ENCODE data around the gene CLDN1. TPM values are rescaled to one million over a fixed set of nuclear protein-coding genes. Genes with fewer than 3 reads are reported as not detected.

CLDN1 gene
- total and polyA plus RNA-seq, 10 of the 15 experiments (the other 5 are each of a cell fraction or from before 2014, with no cell fraction given), result 3.4 to 22.8 (median 8.5) TPM

DNA sequence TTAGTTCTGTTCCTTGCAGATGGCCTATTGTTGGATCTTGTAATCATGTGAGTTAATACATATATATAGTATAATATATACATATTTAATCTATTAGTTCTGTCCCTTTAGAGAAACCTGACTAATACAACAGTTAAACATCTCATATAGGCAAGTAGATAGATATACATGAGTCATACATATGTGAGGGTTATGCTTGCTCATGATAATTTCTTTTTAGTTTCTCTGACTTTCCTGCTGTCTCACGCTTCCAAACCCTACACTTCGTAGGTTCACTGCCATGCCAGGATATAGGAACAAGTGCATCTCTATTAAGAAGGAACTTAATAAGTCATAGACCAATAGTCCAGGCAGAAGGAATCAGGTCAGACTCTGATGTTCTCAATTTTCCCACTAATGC lies 48.9 kb upstream of the CLDN1 start:
- no peak overlapping the region for H2AFZ ChIP-seq (ENCODE audit: control insufficient read depth, low read depth, low read length)
- H4K20me1 ChIP-seq (ENCODE audit: control insufficient read depth, insufficient read depth), result no peaks in the 10 kb centered on the region
- in situ Hi-C loops (cut with MboI), result no loop called here
- no peak for TF ChIP-seq MYC (IDR thresholded peaks at IDR 0.05; ENCODE audit: insufficient read depth, insufficient read length, insufficient replicate concordance, low read length, severe bottlenecking)
- TF ChIP-seq, protein P1, sequence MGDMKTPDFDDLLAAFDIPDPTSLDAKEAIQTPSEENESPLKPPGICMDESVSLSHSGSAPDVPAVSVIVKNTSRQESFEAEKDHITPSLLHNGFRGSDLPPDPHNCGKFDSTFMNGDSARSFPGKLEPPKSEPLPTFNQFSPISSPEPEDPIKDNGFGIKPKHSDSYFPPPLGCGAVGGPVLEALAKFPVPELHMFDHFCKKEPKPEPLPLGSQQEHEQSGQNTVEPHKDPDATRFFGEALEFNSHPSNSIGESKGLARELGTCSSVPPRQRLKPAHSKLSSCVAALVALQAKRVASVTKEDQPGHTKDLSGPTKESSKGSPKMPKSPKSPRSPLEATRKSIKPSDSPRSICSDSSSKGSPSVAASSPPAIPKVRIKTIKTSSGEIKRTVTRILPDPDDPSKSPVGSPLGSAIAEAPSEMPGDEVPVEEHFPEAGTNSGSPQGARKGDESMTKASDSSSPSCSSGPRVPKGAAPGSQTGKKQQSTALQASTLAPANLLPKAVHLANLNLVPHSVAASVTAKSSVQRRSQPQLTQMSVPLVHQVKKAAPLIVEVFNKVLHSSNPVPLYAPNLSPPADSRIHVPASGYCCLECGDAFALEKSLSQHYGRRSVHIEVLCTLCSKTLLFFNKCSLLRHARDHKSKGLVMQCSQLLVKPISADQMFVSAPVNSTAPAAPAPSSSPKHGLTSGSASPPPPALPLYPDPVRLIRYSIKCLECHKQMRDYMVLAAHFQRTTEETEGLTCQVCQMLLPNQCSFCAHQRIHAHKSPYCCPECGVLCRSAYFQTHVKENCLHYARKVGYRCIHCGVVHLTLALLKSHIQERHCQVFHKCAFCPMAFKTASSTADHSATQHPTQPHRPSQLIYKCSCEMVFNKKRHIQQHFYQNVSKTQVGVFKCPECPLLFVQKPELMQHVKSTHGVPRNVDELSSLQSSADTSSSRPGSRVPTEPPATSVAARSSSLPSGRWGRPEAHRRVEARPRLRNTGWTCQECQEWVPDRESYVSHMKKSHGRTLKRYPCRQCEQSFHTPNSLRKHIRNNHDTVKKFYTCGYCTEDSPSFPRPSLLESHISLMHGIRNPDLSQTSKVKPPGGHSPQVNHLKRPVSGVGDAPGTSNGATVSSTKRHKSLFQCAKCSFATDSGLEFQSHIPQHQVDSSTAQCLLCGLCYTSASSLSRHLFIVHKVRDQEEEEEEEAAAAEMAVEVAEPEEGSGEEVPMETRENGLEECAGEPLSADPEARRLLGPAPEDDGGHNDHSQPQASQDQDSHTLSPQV (IDR thresholded peaks at IDR 0.05), result no peak
- TF ChIP-seq, protein P2, sequence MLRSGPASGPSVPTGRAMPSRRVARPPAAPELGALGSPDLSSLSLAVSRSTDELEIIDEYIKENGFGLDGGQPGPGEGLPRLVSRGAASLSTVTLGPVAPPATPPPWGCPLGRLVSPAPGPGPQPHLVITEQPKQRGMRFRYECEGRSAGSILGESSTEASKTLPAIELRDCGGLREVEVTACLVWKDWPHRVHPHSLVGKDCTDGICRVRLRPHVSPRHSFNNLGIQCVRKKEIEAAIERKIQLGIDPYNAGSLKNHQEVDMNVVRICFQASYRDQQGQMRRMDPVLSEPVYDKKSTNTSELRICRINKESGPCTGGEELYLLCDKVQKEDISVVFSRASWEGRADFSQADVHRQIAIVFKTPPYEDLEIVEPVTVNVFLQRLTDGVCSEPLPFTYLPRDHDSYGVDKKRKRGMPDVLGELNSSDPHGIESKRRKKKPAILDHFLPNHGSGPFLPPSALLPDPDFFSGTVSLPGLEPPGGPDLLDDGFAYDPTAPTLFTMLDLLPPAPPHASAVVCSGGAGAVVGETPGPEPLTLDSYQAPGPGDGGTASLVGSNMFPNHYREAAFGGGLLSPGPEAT (IDR thresholded peaks at IDR 0.05; ENCODE audit: low read depth), result no peak
- no peak for TF ChIP-seq MEF2B (IDR thresholded peaks at IDR 0.05; ENCODE audit: partially characterized antibody, poor library complexity, severe bottlenecking)
- TF ChIP-seq SPI1 (IDR thresholded peaks at IDR 0.05; ENCODE audit: borderline replicate concordance, insufficient read depth, low read depth, low read length), result no peak
- TF ChIP-seq JUNB (IDR thresholded peaks at IDR 0.05), result no peak
- TF ChIP-seq, protein P3, sequence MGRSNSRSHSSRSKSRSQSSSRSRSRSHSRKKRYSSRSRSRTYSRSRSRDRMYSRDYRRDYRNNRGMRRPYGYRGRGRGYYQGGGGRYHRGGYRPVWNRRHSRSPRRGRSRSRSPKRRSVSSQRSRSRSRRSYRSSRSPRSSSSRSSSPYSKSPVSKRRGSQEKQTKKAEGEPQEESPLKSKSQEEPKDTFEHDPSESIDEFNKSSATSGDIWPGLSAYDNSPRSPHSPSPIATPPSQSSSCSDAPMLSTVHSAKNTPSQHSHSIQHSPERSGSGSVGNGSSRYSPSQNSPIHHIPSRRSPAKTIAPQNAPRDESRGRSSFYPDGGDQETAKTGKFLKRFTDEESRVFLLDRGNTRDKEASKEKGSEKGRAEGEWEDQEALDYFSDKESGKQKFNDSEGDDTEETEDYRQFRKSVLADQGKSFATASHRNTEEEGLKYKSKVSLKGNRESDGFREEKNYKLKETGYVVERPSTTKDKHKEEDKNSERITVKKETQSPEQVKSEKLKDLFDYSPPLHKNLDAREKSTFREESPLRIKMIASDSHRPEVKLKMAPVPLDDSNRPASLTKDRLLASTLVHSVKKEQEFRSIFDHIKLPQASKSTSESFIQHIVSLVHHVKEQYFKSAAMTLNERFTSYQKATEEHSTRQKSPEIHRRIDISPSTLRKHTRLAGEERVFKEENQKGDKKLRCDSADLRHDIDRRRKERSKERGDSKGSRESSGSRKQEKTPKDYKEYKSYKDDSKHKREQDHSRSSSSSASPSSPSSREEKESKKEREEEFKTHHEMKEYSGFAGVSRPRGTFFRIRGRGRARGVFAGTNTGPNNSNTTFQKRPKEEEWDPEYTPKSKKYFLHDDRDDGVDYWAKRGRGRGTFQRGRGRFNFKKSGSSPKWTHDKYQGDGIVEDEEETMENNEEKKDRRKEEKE (IDR thresholded peaks at IDR 0.05), result no peak
- TF ChIP-seq BMI1 (IDR thresholded peaks at IDR 0.05; ENCODE audit: borderline replicate concordance), result no peak
- TF ChIP-seq POLR2A (IDR thresholded peaks at IDR 0.05; ENCODE audit: low read depth, low read length), result no peak
- TF ChIP-seq, protein P4, sequence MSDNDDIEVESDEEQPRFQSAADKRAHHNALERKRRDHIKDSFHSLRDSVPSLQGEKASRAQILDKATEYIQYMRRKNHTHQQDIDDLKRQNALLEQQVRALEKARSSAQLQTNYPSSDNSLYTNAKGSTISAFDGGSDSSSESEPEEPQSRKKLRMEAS (IDR thresholded peaks at IDR 0.05; ENCODE audit: low read depth, low read length), result no peak
- no peak for TF ChIP-seq SMC3 (IDR thresholded peaks at IDR 0.05; ENCODE audit: borderline replicate concordance, low read length)
- ChIA-PET SMC1A (ENCODE audit: uncharacterized antibody, unreplicated experiment) (interaction anchor here (2.0 to 2.6 kb wide), 2 partner anchors 13 to 54 kb away, joined by 9 to 16 read pairs; no protein-coding TSS in a partner anchor), CTCF (interaction anchor here (1.2 to 2.3 kb wide), 2 partner anchors 13 to 169 kb away, joined by 3 to 16 read pairs; no protein-coding TSS in a partner anchor), RAD21 (ENCODE audit: unreplicated experiment) (interaction anchor here (1.5 kb wide), 1 partner anchor 11 kb away, joined by 5 read pairs; no protein-coding TSS in a partner anchor), POLR2A (no interaction called here)
- FAIRE-seq (no peak), ATAC-seq (no peak), DNase-seq (ENCODE audit: low read depth, low spot score) (no peak)
- no peaks in the 10 kb centered on the region for H3K4me1 ChIP-seq (ENCODE audit: control insufficient read depth, insufficient read depth, low read length)
- intact Hi-C loops (cut with micrococcal nuclease; ENCODE audit: unreplicated experiment), result no loop called here
- H3K36me3 ChIP-seq (ENCODE audit: control insufficient read depth in 2 of 2, insufficient read depth in 2 of 2, low read length in 1 of 2), result no peaks in the 10 kb centered on the region
- no peak overlapping the region for H3K27ac ChIP-seq (ENCODE audit: control insufficient read depth, insufficient read depth)
- H3K4me2 ChIP-seq (ENCODE audit: control insufficient read depth, insufficient read depth), result no peak overlapping the region
- H3K9me3 ChIP-seq (replicated peaks; ENCODE audit: control insufficient read depth, insufficient read depth, low read length), result no peaks in the 10 kb centered on the region
- no peaks in the 10 kb centered on the region for H3K79me2 ChIP-seq (ENCODE audit: control insufficient read depth, insufficient read depth, low read length)
- H3K4me3 ChIP-seq, result no peak overlapping the region
- 0% methylated on average over 2 of the region's 2 CpGs for WGBS (ENCODE audit: insufficient coverage, insufficient replicate concordance, low lambda C conversion rate, missing lambda C conversion rate)
- no peaks in the 10 kb centered on the region; a peak in 1 of 4 replicates for H3K27me3 ChIP-seq (replicated peaks in 1 of 2; ENCODE audit: control insufficient read depth in 2 of 2, insufficient read depth in 2 of 2, low read length in 1 of 2)
- BruUV-seq (replicated peaks), result no TSS peak
- H3K9ac ChIP-seq (ENCODE audit: control insufficient read depth, insufficient read depth, low read length), result no peak overlapping the region

Data from GM12878 (cell line).